ENCODE measurements around the gene DPPA5.
A peak's percentile ranks its signal among the peaks of the same experiment; 100 is the strongest.
"Not testable (repeated sequence)": the region's sequence is repeated elsewhere in the genome, so short reads cannot be mapped to it uniquely, and the experiment has no call there.

Gene DPPA5

GRCh38 chr6:73363537-73363875 is 9.4 kb upstream of the DPPA5 start:
- no peak for DNase-seq

- no peak for DNase-seq
These were observed 8.9 kb upstream of the DPPA5 start for GRCh38 chr6:73362869-73363536.

GRCh38 chr6:73362358-73362757 is 8.3 kb upstream of the DPPA5 start, which contains the start of gene KHDC3L:
KHDC3L (plus strand) TSS chr6:73362658; CDS start chr6:73362730, 72 bp downstream.
- no peak for DNase-seq

GRCh38 chr6:73349311-73349710 is 4.8 kb downstream of the DPPA5 start:
- no peak for DNase-seq

- DNase-seq = no peak
These were observed 5.4 kb downstream of the DPPA5 start for GRCh38 chr6:73348550-73349204.

- no peak for DNase-seq
These were observed 10.9 kb downstream of the DPPA5 start for GRCh38 chr6:73343164-73343563.

GRCh38 chr6:73342174-73342573 is 11.9 kb downstream of the DPPA5 start:
- DNase-seq = no peak

GRCh38 chr6:73341335-73341734 is 12.7 kb downstream of the DPPA5 start:
- no peak for DNase-seq

- DNase-seq = no peak
These were observed 14.0 kb downstream of the DPPA5 start for GRCh38 chr6:73340048-73340447.

- peak; percentile 60 for DNase-seq
These were observed 14.7 kb downstream of the DPPA5 start for GRCh38 chr6:73339340-73339739.

- DNase-seq = peak; percentile 31
These were observed 24.9 kb downstream of the DPPA5 start for GRCh38 chr6:73329201-73329600.

- DNase-seq = no peak
These were observed 25.3 kb downstream of the DPPA5 start for GRCh38 chr6:73328790-73329189.

GRCh38 chr6:73325656-73326055 is 28.4 kb downstream of the DPPA5 start:
- DNase-seq = no peak

- no peak for DNase-seq
These were observed 30.8 kb downstream of the DPPA5 start for GRCh38 chr6:73323323-73323722.

GRCh38 chr6:73314577-73315492 is 39.2 kb downstream of the DPPA5 start:
- no peak for DNase-seq

GRCh38 chr6:73310503-73310845 is 43.6 kb downstream of the DPPA5 start:
- not testable (repeated sequence) for DNase-seq

GRCh38 chr6:73309785-73310502 is 44.1 kb downstream of the DPPA5 start:
- peak; percentile 90 for DNase-seq

- DNase-seq = no peak
These were observed 44.6 kb downstream of the DPPA5 start for GRCh38 chr6:73309535-73309784.

- peak; percentile 70 for DNase-seq
These were observed 45.2 kb downstream of the DPPA5 start for GRCh38 chr6:73308712-73309534.

GRCh38 chr6:73303773-73304172 is 50.3 kb downstream of the DPPA5 start:
- not testable (repeated sequence) for DNase-seq

Data from RPMI8226 (cell line).